ENCODE measurements around the gene MAS1L. TPM values are rescaled to one million over a fixed set of nuclear protein-coding genes. Genes with fewer than 3 reads are reported as not detected.

MAS1L gene
- total RNA-seq, 6 experiments from 2014 or later, result not detected

DNA sequence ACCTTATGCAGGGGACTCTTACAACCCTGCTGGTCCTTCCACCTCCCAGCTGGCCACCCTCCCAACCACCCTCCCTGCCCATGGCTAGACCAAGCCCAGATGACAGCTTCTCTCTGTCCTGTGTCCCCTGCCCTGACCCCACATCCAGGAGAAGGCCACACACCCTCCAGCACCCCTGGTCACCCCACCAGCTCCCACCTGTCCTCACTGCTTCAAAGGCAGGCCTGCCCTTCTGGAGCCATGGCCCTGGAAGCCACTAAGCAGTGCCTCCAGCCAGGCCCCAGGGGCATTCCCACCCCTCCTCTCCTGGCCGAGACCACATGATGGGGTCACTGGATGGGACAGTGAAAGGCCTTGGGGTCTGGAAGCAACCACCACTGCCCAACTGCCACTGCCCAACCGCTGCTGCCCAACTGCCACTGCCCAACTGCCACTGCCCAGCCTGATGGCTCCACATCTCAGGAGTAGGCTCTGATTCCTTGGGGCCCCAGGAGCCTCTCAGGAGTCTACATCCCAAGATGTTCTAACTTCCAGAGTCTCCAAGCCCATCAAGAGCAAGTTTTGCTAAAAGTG is 41.3 kb upstream of the MAS1L start:
- Mint-ChIP-seq H3K9me3 (peaks cover 19% of the 10 kb centered on the region), H3K4me3 (no peak overlapping the region), H3K4me1 (ENCODE audit: low read depth) (no peaks in the 10 kb centered on the region), H3K36me3 (ENCODE audit: low read depth) (0 out of 2 replicates have a peak, but pooled peaks cover 3% of the 10 kb centered on the region), H3K27ac (no peak overlapping the region), H3K27me3 (ENCODE audit: insufficient read depth) (no peaks in the 10 kb centered on the region)
- TF ChIP-seq, protein P1, sequence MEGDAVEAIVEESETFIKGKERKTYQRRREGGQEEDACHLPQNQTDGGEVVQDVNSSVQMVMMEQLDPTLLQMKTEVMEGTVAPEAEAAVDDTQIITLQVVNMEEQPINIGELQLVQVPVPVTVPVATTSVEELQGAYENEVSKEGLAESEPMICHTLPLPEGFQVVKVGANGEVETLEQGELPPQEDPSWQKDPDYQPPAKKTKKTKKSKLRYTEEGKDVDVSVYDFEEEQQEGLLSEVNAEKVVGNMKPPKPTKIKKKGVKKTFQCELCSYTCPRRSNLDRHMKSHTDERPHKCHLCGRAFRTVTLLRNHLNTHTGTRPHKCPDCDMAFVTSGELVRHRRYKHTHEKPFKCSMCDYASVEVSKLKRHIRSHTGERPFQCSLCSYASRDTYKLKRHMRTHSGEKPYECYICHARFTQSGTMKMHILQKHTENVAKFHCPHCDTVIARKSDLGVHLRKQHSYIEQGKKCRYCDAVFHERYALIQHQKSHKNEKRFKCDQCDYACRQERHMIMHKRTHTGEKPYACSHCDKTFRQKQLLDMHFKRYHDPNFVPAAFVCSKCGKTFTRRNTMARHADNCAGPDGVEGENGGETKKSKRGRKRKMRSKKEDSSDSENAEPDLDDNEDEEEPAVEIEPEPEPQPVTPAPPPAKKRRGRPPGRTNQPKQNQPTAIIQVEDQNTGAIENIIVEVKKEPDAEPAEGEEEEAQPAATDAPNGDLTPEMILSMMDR (IDR thresholded peaks at IDR 0.05), result no peak
- no peak for DNase-seq

DNA sequence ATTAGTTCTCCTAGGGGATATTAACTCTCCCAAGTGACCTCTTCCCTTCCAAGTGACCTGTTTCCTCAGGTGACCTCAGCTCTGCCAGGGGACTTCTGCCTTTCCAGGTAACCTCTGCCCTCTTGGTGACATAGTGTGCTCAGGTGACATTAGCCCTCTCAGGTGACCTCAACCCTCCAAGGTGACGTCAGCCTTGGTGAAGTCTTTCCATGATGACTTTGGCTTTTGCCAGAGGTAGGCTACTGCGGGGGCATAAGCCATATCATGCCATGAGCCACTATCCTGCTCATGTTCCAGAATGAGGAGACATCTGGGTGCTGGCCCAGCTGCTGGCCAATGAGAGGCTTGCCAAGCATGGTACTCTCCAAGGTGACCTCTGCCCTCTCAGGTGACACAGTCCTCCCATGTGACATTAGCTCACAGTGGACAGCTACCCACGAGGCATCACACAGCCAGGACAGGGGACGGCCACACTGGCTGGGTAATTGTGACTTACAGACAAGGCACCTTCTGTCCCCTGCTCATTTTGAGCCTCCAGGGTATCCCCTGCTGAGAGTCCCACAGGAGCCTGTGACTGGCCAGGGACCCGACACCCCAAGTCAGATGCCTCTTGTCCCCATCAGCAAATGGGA is 40.7 kb upstream of the MAS1L start:
- DNase-seq, result no peak
- no peak overlapping the region for H3K4me3 Mint-ChIP-seq
- TF ChIP-seq, protein P1 (IDR thresholded peaks at IDR 0.05), result no peak
- peaks cover 21% of the 10 kb centered on the region for H3K9me3 Mint-ChIP-seq
- H3K27ac Mint-ChIP-seq, result no peak overlapping the region
- no peaks in the 10 kb centered on the region for H3K27me3 Mint-ChIP-seq (ENCODE audit: insufficient read depth)
- H3K36me3 Mint-ChIP-seq (ENCODE audit: low read depth), result 0 out of 2 replicates have a peak, but pooled peaks cover 3% of the 10 kb centered on the region
- H3K4me1 Mint-ChIP-seq (ENCODE audit: low read depth), result no peaks in the 10 kb centered on the region

DNA sequence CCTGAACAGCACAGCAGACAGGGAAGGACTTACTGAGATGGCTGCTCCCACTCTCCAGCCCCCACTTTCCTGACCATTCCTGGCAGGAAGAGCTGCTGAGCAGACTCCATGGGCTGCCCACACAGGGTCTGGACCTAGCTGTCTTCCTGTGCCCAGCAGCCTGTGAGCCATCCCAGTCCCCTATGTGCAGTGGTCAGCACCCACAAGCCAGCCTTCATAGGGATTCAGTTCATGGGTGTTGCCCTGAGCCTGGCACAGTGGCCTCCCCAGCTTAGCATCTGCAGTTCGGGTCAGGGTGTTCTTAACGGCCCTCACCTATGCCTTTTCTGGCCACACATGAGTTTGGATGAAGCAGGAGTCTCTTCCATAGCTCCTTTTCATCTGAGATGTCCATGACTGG is 39.8 kb upstream of the MAS1L start:
- TF ChIP-seq, protein P1 (IDR thresholded peaks at IDR 0.05), result no peak
- Mint-ChIP-seq H3K27me3 (ENCODE audit: insufficient read depth) (no peaks in the 10 kb centered on the region), H3K36me3 (ENCODE audit: low read depth) (0 out of 2 replicates have a peak, but pooled peaks cover 3% of the 10 kb centered on the region)

DNA sequence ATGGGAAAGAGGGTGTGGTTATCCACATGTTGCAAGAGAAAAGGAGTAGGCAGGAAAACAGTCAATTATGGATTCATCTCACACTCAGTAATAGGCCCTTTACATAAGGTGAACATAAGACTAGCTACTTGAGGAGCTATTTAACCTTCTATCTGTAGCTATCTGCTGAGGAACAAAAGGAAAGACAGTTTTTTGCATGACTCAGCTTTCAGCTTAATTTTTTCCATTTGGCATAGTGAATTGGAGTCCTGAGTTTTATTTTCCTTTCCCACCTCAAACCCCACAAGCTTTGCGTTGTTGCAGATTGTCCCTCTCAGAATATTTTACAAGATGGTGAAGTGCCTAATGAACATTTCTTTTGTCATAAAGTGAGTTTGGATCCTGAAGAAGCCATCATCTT is 39.4 kb upstream of the MAS1L start:
- no peaks in the 10 kb centered on the region for H3K27me3 Mint-ChIP-seq (ENCODE audit: insufficient read depth)
- no peak overlapping the region for H3K4me3 Mint-ChIP-seq
- no peaks in the 10 kb centered on the region for H3K4me1 Mint-ChIP-seq (ENCODE audit: low read depth)
- 0 out of 2 replicates have a peak, but pooled peaks cover 3% of the 10 kb centered on the region for H3K36me3 Mint-ChIP-seq (ENCODE audit: low read depth)
- no peak overlapping the region for H3K27ac Mint-ChIP-seq
- no peak for DNase-seq
- H3K9me3 Mint-ChIP-seq, result peaks cover 22% of the 10 kb centered on the region
- TF ChIP-seq, protein P1 (IDR thresholded peaks at IDR 0.05), result no peak

More for the DNA sequence above, 39.8 kb upstream of the MAS1L start:
- H3K27ac Mint-ChIP-seq, result no peak overlapping the region
- DNase-seq, result no peak
- H3K4me1 Mint-ChIP-seq (ENCODE audit: low read depth), result no peaks in the 10 kb centered on the region
- peaks cover 22% of the 10 kb centered on the region for H3K9me3 Mint-ChIP-seq
- no peak overlapping the region for H3K4me3 Mint-ChIP-seq

DNA sequence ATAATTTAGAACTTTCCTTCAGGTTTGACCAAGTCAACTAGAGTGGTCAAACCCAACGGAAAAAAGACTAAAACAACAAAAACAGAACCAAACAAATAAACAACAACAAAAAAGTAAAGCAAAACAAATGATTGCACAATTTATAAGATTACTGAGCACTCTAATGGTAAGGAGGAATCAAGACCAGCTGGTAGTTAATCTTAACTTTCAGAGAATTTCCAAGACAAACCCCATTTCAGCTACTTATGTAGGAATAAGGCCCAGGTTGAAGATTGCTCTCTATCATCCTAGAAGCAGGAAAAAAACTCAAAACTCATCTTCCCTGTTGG is 37.5 kb upstream of the MAS1L start:
- no peak for DNase-seq
- H3K4me1 Mint-ChIP-seq (ENCODE audit: low read depth), result no peaks in the 10 kb centered on the region
- TF ChIP-seq, protein P1 (IDR thresholded peaks at IDR 0.05), result no peak
- H3K27ac Mint-ChIP-seq, result no peak overlapping the region
- H3K27me3 Mint-ChIP-seq (ENCODE audit: insufficient read depth), result no peaks in the 10 kb centered on the region
- H3K36me3 Mint-ChIP-seq (ENCODE audit: low read depth), result no peaks in the 10 kb centered on the region
- H3K9me3 Mint-ChIP-seq, result peaks cover 16% of the 10 kb centered on the region
- no peak overlapping the region for H3K4me3 Mint-ChIP-seq
